ENCODE data around the gene TBCE.
"Not testable (repeated sequence)": the region's sequence is repeated elsewhere in the genome, so short reads cannot be mapped to it uniquely, and the experiment has no call there.

TBCE gene

DNA sequence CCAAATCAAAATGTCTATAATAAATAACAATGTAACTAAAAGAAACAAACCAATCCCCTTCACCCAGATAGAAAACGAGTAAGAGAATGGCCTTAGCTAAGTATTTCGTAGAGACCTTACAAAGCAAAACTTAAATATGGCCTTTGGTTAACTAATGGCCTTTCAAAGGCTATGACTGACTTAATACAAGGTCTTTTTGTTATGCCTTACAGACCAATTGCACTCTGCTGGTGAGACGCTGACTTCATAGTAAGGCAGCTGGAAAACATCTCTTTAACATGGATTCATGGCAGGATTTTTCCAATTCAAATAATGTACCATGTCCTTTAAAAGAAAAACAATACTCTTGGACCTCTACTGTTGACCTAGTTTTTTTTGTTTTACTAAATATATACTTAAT lies 15.8 kb upstream of the TBCE start:
- no peak for DNase-seq (ENCODE audit: low read depth, low spot score)

DNA sequence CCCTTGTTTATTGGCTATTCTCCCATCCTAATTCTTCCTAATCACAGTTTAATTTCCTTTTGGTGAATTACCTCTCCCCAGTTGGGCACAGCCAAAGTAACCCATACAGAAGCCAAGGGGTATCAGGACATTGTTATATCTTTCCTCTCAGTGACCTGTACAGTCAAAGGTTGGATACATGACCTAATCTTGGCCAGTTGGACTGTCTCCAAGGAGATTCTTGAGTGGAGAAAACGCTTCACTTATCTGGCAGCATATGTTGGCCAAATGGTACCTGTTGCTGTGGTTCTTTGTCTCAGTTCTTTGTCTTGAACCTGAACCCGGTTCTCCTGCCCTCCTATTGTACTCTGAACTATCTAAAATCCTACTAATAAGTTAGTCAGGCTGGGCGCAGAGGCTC lies 15.3 kb upstream of the TBCE start:
- DNase-seq (ENCODE audit: low read depth, low spot score): no peak

DNA sequence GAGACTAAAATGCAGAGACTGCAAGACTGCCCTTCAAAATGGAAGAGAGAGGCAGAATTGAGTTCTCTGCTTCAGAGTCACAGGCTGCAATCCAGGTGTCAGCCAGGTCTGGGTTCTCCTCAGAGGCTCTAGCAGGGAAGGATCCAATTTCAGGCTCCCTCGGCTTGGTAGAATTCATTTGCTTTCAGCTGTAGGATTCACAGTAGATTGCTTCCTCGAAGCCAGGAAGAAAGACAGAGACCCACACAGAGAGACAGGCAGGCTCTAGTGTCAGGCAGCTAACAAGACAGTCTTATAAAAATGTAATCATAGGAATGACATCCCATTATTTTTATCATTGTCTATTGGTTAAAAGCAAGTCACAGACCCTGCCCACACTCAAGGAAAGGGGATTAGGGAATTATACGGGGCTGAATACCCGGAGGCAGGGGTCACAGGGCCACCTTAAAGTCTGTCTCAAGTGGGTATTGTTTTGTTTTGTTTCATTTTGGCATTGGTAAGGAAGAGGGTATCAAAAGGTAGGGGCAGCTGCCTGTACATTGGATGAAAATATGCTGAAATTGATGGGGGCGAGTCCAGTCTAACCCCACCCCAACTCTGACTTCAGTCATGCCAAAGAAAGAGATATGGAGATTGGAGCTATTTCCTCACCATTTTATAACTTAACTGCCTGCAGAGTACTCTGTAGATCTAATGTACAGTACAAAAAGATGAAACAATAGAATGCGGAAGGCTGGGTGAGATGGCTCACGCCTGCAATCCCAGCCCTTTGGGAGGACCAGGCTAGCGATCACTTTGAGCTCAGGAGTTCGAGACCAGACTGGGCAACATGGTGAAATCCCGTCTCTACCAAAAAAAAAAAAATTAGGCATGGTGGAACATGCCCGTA lies 9.5 kb upstream of the TBCE start:
- no peak for DNase-seq (ENCODE audit: low read depth, low spot score)

DNA sequence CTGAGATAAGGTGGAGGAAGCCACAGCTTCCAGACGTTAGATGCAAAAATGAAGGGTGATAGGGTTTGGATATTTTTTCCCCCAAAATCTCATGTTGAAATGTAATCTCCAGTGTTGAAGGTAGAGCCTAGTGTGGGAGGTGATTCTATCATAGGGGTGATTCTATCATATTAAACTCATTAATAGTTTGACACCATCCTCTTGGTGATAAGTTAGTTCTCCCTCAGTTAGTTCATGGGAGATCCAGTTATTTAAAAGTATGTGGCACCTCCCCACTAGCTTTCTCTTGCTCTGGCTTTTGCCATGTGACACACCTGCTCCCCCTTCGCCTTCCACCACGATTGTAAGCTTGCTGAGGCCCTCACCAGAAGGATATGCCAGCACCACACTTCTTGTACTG lies 8.3 kb upstream of the TBCE start:
- DNase-seq (ENCODE audit: low read depth, low spot score): no peak

DNA sequence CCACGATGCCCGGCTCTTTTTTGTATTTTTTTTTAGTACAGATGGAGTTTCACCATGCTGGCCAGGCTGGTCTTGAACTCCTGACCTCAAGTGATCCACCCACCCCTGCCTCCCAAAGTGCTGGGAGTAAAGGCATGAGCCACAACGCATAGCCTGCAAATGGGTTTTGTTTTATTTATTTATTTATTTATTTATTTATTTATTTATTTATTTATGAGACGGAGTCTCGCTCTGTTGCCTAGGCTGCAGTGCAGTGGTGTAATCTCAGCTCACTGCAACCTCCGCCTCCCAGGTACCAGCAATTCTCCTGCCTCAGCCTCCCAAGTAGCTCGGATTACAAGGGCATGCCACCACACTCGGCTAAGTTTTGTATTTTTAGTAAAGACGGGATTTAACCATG lies 3.0 kb upstream of the TBCE start:
- DNase-seq (ENCODE audit: low read depth, low spot score): not testable (repeated sequence)

DNA sequence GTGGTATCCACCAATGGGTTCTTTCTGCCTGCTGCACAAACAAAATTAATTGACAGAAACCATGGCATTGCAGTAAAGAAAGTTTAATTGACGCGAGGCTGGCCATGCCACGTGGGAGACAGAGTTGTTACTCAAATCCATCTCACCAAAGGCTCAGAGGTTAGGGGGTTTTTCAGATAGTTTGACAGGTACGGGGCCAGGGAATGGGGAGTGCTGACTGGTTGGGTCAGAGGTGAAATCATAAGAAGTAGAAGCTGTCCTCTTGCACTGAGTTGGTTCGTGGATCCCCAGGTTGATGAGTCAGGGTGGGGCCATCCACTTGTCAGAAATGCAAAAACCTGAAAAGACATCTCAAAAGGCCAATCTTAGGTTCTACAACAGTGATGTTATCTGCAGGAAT lies 941 bp upstream of the TBCE start:
- DNase-seq (ENCODE audit: low read depth, low spot score): no peak

DNA sequence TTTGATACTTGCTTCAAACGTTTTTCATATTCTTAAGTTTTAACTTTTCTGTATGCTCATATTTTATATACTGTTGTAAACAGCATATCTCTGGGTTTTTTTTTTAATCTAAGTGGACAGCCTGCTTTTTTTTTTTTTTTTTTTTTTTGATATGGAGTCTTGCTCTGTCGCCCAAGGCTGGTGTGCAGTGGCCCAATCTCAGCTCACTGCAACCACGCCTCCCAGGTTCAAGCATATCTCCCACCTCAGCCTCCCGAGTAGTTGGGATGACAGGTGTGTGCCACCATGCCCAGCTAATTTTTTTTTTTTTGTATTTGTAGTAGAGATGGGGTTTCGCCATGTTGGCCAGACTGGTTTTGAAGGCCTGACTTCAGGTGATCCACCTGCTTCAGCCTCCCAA lies 1.2 kb downstream of the TBCE start:
- DNase-seq (ENCODE audit: low read depth, low spot score): no peak

DNA sequence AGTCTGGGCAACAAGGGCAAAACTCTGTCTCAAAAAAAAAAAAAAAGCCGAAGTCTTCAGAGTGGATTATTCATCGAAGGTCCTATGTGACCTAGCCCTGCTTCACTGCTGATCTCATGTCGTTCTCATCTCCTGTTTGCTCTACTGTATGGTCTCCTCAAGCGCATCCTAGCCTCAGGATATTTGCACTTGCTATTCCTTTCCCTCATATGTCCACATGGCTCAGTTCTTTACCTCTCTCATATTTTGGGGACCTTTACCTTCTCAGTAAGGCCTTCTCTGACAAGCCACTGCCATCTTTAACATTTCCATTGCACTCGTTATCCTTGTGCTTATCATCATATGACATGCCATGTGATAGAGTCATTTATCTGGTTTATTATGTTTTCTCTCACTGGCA lies 2.6 kb downstream of the TBCE start:
- DNase-seq (ENCODE audit: low read depth, low spot score): no peak

DNA sequence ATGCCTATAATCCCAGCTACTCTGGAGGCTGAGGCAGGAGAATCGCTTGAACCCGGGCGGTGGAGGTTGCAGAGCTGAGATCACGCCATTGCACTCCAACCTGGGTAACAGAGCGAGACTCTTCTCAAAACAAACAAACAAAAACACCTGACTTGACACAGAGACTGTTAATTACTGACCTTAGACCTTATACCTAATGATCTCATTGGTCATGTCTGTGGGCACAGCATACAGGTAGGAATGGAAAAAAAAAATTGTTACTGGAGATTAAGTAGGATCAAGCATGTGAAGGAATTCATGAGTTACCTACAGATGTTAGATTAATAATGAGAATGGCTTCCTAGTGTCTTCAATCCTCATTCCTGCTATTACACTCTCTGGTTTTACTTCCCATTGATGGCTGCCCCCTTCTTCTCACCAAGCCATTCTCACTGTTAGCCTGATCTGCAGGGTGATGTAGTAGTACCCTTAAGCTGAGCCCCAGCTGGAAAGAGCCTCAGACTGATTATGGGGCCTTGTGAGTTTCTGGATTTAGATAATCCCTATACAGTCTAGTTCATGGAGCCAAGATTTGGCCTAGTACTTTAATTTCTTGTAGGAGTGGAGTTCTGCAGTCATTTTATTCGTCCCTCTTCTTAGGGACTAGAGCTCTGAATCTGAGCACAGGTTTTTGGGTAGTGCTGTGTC lies 8.8 kb downstream of the TBCE start:
- DNase-seq (ENCODE audit: low read depth, low spot score): no peak

DNA sequence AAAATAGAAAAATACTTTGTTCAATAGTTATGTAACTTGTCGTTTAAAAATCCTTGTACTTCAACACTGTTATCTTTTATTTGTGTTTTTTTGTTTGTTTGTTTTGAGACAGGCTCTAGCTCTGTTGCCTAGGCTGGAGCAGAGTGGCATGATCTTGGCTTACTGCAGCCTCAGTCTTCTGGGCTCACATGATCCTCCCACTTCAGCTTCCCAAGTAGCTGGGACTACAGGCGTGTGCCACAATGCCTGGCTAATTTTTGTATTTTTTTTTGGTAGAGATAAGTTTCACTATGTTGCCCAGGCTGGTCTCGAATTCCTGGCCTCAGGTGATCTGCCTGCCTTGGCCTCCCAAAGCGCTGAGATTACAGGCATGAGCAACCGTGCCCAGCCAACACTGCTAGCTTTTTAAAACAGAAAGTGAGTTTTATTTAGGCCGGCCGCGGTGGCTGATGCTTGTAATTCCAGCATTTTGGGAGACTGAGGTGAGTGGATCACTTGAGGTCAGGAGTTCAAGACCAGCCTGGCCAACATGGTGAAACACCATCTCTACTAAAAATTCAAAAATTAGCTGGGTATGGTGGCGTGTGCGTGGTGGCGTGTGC lies 11.0 kb downstream of the TBCE start:
- not testable (repeated sequence) for DNase-seq (ENCODE audit: low read depth, low spot score)

DNA sequence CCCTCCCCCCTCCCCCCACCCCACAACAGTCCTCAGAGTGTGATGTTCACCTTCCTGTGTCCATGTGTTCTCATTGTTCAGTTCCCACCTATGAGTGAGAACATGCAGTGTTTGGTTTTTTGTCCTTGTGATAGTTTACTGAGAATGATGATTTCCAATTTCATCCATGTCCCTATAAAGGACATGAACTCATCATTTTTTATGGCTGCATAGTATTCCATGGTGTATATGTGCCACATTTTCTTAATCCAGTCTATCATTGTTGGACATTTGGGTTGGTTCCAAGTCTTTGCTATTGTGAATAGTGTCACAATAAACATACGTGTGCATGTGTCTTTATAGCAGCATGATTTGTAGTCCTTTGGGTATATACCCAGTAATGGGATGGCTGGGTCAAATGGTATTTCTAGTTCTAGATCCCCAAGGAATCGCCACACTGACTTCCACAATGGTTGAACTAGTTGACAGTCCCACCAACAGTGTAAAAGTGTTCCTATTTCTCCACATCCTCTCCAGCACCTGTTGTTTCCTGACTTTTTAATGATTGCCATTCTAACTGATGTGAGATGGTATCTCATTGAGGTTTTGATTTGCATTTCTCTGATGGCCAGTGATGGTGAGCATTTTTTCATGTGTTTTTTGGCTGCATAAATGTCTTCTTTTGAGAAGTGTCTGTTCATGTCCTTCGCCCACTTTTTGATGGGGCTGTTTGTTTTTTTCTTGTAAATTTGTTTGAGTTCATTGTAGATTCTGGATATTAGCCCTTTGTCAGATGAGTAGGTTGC lies 14.9 kb downstream of the TBCE start:
- not testable (repeated sequence) for DNase-seq (ENCODE audit: low read depth, low spot score)

DNA sequence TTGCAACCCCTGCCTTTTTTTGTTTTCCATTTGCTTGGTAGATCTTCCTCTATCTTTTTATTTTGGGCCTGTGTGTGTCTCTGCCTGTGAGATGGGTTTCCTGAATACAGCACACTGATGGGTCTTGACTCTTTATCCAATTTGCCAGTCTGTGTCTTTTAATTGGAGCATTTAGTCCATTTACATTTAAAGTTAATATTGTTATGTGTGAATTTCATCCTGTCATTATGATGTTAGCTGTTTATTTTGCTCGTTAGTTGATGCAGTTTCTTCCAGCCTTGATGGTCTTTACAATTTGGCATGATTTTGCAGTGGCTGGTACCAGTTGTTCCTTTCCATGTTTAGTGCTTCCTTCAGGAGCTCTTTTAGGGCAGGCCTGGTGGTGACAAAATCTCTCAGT lies 18.4 kb downstream of the TBCE start:
- DNase-seq (ENCODE audit: low read depth, low spot score): not testable (repeated sequence)

DNA sequence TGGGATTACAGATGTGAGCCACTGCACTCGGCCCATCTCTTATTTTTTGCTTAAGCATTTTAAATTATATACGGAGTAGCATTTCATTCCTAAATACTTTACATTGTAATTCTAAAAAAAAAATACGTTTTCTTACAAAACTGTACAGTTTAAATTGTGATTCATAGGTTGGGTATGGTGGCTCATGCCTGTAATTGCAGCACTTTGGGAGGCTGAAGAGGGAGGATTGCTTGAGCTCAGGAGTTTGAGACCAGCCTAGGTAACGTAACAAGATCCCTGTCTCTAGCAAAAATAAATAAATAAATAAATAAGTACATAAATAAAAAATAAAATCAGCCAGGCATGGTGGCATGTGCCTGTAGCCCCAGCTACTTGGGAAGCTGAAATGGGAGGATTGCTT lies 24.6 kb downstream of the TBCE start:
- no peak for DNase-seq (ENCODE audit: low read depth, low spot score)

DNA sequence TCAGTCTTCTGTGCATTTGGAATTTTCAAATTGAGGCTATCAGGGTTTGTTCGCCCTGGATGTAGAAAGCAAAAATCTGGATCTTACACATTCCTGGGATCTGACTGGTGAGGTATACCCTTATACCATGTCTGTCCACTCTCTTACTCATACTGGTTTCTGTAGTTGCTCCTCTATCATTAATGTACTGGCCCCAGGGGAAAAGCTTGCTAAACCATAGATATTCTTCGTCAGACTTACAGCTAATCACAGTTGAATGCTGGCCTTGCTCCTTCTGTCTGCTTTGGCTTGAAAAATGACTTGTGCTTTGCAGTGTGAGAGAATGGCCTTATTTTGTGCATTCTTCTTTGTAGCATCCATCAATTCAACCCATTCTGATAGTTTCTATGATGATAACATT lies 30.5 kb downstream of the TBCE start:
- DNase-seq (ENCODE audit: low read depth, low spot score): peak; percentile 20

DNA sequence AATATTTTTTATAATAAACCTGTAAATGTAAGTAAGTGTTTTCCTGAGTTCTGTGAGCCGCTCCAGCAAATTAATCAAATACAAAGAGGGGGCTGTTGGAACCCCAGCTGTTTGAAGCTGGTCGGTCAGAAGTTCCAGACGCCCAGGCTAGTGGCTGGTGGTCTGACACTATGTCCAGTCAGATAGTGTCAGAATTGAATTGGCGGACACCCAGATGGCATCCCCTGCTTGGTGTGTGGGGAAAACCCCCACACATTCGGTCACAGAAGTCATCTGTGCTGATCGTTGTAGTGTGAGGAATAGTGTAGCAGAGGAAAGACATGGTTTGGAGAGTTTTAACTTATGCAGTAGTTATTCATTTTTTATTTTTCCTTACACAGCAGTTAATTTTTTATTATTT lies 32.4 kb downstream of the TBCE start:
- DNase-seq (ENCODE audit: low read depth, low spot score): no peak

DNA sequence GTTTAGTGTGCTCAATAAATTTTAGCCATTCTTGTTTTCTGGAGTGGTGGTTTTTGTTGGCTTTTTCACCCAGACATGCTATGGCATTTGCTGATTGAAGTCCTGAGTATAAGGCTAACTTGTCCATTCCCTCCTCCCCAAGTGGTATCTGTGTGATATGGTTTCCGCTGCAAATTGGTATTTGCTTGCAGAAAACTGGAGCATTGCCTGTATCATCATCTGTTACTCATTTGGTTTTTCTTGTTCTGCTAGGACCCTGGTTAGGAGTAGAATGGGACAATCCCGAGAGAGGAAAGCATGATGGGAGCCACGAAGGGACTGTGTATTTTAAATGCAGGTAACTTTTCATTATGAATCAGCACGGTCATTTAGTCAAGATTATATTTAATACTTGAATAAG lies 34.0 kb downstream of the TBCE start:
- no peak for DNase-seq (ENCODE audit: low read depth, low spot score)

DNA sequence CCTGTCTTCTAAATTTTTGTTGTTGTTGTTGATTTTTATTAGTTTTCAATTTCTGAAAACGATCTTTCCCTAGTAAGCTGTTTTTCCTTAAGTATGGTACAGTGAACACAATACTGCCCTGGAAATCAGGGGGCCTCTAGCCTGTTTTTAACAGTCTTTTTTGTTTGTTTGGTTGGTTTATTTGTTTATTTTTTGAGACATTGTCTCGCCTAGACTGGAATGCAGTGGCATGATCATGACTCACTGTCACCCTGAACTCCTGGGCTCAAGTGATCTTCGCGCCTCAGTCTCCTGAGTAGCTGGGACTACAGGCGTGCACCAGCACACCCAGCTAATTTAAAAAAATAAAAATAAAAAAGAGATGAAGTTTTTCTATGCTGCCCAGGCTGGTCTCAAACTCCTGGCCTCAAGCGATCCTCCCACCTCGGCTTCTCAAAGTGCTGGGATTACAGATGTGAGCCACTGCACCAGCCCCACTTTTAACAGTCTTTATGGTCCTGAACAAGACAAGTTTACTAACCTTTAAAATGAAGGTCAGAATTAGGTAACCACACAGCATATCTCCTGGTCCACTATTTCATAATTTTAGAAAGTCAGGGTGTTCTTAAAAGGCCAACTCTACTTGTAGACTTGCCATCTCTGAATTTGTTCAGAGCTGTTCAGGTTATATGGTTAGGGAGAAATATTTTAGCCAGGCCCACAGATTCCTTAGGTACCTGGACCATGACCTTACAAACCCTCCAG lies 35.4 kb downstream of the TBCE start:
- DNase-seq (ENCODE audit: low read depth, low spot score): no peak

DNA sequence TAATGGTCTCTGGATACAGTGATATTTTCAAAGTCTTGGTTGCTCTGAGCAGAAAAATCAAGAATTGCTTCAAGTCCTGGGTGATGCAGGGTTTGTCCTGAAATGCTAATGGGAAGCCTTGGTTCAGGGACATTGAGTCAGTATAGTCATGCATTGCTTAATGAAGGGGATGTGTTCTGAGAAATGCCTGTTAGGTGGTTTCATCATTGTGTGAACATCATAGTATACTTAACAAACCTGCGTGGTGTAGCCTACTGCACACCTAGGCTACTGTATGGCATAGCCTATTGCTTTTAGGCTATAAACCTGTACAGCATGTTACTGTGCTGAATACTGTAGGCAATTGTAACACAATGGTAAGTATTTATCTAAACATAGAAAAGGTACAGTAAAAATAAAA lies 36.4 kb downstream of the TBCE start:
- no peak for DNase-seq (ENCODE audit: low read depth, low spot score)

DNA sequence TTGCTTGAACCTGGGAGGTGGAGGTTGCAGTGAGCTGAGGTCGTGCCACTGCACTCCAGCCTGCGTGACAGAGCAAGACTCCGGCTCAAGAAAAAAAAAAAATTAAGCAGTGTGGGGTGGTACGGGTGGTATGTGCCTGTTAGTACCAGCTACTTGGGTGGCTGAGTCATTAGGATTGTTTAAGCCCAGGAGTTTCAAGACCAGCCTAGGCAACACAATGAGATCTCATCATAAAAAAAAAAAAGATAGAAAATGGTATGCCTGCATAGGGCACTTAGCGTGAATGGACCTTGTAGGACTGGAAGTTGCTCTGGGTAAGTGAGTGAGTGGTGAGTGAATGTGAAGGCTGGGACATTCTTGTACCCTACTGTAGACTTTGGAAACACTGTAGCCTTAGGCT lies 37.0 kb downstream of the TBCE start:
- DNase-seq (ENCODE audit: low read depth, low spot score): no peak

DNA sequence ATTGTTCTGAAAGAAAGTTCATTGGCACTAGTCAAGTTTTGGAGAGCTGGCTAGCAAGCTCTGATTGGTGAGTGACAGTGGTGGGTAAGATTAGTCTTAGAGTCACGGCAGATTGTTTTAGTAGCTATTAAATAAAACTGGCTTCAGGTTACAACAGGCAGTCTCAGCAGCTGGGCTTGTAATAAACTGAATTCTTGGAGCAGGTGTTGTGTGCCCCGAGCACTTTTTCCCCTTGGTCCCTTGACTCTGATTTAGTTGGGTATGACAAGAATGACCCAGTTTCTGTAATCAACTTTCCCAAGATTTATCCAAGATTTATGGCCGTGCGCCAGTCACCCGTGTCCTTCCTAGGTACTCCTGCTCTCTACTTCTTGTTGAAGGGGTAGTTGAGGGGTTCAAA lies 40.2 kb downstream of the TBCE start:
- no peak for DNase-seq (ENCODE audit: low read depth, low spot score)

DNA sequence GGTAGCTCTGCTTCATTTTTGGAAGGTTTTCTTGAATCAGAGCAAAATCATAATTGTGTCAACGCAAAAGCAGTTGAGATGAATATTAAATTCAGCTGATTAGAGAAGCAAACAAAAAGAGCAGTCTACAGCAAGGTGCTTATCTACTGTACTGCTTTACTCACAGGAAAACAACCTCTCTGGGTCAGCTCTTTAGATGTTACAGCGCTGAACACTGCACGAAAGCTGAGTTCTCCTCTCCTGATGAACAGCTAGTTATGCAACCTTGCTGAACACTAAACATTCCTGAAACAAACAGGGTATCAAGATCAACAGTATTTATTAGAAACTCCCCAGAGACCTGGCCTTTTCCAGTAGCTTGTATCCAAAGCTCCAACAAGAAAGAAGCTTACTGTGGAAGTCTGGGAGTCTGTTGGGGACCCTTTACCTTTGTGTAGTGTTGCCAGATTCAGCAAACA lies 41.3 kb downstream of the TBCE start:
- DNase-seq (ENCODE audit: low read depth, low spot score): no peak
